DMS79 treated with DMSO at 0.1 percent for 48 hours (cell line): ENCODE results near the gene SYT2.

Source experiments
- DNase-seq: peaks from one replicate; lab custom pipeline; 2025; lab: John Stamatoyannopoulos, UW

SYT2 gene

DNA sequence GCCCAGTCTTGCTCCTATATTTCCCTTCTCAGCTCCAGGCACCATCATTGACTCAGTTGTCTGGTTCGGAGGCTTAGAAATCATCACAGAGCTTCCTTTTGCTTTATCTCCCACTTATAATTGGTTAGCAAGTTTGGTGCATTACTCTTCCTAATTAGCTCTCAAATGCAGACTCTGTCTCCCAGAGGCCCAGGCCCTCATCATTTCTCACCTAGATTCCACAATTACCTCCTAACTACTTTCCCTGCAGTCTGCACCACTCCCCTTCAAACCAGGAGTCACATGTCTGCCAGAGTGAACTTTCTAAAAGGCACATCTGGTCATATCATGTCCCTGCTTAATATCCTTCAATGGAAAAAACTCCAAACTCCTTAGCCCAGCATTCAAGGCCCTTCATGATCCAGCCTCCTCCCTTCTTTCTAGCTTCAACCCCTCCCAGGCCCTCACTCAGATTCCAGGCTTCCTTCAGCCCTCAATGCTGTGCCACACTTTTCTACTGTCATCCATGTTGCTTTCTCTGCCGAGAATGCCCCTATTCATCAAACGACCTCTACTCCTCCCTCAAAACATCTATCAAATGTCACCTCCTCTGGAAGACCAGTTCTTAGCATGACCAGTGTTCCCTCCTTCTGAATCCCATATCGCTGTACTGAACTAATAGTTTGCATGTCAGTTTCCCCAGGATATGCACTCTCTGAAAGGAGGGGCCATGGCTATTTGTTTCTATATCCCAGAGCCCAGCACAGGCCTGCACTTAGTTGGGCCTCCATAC is 30.7 kb downstream of the SYT2 start:
- DNase-seq = no peak

GRCh38 chr1:202677433-202677832 is 32.8 kb downstream of the SYT2 start:
- DNase-seq = no peak

DNA sequence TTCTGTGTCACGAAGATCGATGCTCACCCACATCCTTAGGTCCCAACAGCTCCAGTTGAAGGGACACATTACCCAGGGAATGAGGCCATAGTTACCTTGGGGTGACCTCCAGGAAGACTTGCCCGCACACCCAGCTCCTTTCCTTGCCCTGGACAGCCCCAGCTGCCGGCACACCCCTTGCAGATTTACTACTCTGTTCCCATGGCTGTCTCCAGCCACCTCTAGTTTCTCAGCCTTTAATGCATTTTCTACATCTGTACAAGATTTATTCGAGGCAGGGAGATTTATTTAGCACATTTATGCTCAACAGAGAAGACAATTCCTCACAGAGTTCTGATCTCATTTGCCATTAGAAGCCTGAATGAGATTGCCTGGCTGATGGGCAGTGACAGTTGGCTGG is 36.7 kb downstream of the SYT2 start:
- DNase-seq = no peak

DNA sequence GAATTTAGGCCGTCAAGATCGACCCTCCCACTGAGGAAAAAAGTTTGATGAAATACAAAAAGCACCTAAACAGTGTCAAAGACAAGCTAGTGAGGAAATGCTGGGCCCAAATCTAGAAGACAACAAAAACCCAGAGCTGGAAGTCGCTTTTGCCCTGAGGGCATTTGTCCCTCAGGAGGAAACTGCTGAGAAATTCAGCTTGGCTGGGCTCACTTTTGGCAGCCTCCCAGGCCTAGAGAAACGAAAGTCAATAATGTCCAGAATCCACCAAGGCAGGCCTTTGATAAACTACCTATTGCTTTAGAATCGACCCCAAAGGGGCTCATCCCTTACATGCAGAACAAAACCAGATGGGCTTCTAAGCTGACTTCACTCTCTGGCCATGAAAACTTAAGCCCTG is 38.9 kb downstream of the SYT2 start:
- peak; percentile 66 for DNase-seq

GRCh38 chr1:202665417-202665816 is 44.8 kb downstream of the SYT2 start:
- DNase-seq = no peak

DNA sequence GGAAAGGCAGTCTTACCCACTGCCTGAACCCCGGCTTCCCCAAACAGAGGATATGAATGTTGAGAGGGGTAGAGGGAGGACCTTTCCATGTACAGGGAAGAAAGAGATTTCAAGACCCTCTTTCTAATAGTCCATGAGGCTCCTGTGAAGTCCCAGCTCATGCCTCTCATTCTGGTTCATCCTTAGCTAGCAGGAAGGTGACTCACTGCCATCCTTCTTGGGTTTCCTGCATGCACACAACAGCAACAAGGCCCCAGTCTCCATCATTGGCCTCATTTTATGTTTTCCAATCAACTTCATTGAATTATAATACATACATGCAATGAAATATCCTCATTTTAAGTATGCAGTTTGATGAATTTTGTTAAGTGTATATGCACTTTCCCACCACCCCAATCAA is 46.2 kb downstream of the SYT2 start:
- DNase-seq = no peak

DNA sequence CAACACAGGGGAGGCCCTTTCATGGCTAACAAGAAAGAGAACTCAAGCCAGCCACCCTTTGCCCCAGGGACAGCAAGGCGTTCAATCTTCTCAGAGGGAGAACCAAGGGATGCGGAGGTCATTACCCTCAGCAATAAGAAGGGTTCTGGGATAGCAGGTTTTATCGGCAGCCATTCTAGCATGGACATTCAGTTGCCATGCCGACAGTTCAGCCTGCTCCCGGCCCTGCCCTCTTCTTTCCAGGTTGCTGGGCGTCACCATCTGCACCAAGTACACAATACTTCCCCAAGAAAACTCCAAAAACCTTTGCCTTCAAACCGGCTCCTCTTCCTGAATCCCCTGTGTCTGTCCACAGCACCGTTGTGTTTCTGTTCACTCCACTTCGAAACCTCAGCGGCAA is 47.1 kb downstream of the SYT2 start:
- DNase-seq = no peak

DNA sequence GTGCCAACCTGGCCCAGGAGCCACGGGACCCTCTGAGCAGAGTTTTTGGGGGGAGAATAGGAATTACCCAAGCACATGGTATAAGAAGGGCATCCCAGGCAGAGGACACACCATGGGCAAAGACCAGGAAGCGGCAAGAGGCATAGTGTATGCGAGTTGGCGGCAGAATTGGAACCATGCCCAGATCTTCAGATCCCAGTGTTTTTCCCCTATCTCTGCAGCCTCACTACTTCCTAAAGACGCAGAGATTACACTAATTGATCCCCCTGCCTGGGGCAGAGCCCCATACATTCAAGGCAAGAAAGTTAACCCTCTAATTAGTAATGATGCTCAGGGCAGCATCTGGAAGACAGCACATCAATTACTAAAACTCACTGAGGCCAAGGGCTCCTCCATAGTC is 48.2 kb downstream of the SYT2 start:
- DNase-seq = peak; percentile 77

DNA sequence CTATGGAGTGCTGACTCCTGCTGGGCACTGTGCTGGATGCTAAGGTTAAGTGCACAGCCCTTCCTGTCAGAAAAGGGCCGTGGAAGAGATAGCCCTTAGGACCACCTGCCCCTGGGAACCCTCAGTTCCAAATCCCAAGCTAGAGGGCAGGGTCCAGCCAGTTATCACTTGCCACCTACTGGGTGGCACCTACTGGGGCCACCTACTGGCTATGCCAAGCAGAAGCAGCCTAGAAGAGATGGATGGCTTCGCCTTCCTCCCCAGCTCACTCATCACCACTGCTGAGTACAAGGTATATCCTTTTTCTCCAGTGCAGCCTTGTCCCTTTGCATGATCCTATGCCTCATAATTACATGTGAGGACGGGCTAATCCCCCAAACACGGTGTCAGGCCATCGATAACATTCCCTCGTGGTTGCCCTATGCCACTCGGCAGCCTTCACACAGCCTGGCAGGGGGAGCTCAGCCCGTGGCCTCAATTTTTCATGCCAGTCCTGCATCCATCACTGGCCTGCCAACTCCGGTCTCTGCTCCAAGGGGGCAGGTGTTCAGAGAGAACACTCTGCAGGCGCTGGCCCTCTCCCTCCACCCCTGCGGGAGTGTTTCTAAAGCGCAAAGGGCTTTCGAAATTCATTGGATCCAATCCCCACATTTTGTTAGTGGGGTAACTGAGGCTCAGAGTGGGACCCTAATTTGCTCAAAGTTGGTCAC is 49.0 kb downstream of the SYT2 start:
- DNase-seq = no peak

GRCh38 chr1:202659974-202660373 is 50.3 kb downstream of the SYT2 start:
- no peak for DNase-seq

- DNase-seq = no peak
These were observed 50.7 kb downstream of the SYT2 start for GRCh38 chr1:202659541-202659940.

- peak; percentile 47 for DNase-seq
These were observed 51.5 kb downstream of the SYT2 start for GRCh38 chr1:202658769-202659168.

DNA sequence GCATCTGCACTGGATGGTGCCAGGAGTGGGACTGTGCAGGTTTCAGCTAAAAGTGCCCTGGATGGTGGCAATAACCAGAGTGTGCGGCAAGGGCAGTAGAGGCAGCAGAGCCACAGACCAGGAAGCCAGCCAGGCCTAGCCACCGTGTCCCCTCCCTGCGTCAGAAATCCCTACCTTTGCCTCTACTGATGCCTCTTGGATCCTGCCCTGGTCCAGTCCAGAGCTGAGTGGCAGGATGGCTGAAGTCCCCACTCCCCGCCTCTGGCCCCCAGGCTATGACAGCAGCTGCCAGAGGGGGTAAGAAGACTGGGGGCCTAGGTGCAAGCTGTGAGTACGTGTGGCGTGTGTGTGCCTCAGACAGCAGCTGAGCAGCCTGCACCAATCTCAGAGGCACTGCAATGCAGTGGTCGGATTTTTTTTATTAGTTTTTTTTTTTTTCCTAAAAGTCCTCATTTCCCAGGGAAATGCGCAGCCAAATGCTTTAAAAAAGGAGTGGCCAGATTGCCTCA is 51.9 kb downstream of the SYT2 start:
- DNase-seq = no peak

GRCh38 chr1:202656951-202657646 is 53.2 kb downstream of the SYT2 start:
- no peak for DNase-seq

- DNase-seq = no peak
These were observed 54.2 kb downstream of the SYT2 start for GRCh38 chr1:202656057-202656456.

GRCh38 chr1:202654079-202654478 is 56.2 kb downstream of the SYT2 start:
- DNase-seq = no peak

DNA sequence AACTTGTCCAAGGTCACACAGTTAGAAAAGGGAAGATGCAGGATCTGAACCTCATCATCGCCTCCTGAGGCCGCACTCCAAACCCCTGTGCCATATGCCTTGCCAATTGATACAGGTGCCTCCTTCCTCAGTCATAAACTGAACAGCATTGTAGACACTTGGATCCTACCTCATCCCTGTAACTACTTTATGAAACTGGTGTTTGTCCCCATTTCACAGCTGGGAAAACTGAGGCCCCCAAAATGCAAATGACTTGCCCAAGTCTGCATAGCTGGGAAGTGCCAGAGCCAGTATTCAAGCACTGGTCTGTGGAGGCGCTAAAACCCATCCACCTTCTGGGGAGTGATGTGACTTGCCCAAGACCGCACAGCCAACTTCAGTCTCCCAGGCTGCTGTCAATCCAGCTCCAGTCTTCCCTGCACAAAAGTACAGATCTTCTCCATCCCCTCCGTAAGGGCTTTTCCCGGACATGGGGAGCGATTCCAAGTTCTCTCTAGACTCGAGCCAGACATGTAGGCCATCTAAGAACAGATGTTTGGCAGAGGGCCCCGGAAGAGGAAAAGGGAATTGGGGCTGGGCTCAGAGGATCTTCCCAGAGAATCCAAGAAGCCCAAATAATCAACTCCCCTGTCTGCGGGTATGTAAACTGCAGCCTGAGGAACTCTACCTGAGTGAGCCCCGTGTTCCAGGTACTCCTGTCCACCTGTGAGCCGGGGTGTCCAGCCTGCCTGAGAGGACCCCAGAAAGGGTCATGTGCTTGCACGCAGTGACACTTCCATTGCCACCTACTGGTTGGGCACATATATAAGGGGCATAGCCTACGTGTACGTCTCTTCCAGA is 60.5 kb downstream of the SYT2 start:
- DNase-seq = no peak

DNA sequence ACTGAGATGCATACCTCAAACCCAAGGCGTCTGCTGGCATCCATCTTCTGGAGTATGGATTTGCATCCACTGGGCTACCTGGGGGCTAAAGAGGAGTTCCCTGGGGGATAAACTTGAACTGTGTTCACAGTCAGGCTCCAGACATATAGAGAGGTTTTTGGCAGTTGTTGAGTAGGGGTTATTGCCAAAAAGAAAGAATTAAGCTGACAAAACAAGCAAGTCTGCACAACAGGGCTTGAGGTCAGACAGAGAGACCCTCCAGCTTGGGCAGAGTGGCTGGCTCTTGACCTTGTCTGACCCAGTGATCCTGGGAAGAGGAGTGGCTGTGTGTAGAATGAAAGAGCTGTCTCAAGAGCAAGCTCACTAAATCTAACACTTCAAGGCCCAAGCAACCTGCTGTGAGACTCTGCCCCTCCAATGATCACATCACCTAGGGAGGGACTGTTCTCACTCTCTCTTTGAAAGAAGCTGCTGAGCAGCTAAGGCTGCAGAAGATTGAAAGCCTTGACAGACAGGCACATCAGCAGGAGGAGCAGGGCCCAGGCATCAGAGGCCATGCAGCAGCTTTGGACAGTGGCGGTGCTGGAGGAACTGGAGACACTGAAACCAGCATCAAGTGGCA is 61.5 kb downstream of the SYT2 start:
- peak; percentile 78 for DNase-seq

- DNase-seq = no peak
These were observed 65.2 kb downstream of the SYT2 start for GRCh38 chr1:202645097-202645476.

DNA sequence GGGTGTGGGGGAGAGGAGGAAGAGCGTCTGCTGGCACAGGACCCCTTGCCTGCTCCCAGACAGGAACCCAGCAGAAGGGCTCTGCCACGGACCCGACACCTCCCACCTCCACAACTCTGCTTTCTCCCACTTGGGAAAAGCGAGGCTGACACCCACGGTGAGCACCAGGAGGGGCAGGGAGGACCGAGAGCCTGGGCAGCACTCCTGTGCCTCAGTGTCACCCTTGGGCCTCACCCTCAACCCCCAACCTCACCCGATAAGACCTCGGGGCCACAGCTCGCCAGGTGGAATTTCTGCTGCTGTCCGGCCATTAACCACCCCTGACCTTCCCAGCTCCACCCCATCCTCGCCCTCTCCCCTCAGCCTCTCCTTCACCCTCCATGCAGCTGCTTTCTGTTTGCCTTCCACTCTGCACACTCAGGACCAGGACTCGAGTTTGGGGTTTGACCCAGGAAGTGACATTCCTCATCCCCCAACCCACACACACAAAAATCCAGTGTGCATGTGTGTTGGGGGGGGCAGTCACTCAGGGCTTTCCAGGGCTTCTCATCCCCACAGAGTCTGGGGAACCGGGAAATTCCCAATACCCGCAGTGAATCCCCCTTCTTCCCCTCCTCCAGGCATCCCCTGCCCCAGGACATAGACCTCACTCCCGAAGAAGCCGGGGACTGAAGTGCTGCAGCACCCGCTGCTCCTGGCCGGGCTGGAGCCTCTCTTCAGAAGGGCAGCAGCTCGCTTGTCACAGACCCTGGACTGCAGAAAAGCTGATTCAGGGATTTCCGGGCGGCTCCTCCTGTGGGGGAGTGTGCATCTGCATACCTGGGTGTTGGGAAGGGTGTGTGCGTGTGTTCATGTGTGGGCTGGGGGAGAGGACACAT is 65.8 kb downstream of the SYT2 start:
- DNase-seq = no peak
